ENCODE results near the gene IL12A. TPM values are rescaled to one million over a fixed set of nuclear protein-coding genes. Genes with fewer than 3 reads are reported as not detected.

Gene IL12A
- total RNA-seq, 1 experiment from 2014 or later, result not detected

- H3K27ac ChIP-seq (ENCODE audit: low read length), result no peak overlapping the region
- H3K4me3 ChIP-seq (ENCODE audit: low read depth in 2 of 2, low read length in 2 of 2), result no peak overlapping the region
- no TSS peak for BruUV-seq (replicated peaks)
- CTCF ChIA-PET, result no interaction called here
- DNase-seq (ENCODE audit: low read depth, low spot score) (no peak), ATAC-seq (no peak)
- TF ChIP-seq POLR2AphosphoS5 (IDR thresholded peaks at IDR 0.05; ENCODE audit: low read depth, low read length) (no peak), SIN3A (IDR thresholded peaks at IDR 0.05; ENCODE audit: borderline replicate concordance, insufficient read depth, low read depth, low read length) (no peak), TCF7L2 (IDR thresholded peaks at IDR 0.05; ENCODE audit: low read depth, low read length) (no peak), CTCF (IDR thresholded peaks at IDR 0.05) (no peak)
- TF ChIP-seq, protein P1, sequence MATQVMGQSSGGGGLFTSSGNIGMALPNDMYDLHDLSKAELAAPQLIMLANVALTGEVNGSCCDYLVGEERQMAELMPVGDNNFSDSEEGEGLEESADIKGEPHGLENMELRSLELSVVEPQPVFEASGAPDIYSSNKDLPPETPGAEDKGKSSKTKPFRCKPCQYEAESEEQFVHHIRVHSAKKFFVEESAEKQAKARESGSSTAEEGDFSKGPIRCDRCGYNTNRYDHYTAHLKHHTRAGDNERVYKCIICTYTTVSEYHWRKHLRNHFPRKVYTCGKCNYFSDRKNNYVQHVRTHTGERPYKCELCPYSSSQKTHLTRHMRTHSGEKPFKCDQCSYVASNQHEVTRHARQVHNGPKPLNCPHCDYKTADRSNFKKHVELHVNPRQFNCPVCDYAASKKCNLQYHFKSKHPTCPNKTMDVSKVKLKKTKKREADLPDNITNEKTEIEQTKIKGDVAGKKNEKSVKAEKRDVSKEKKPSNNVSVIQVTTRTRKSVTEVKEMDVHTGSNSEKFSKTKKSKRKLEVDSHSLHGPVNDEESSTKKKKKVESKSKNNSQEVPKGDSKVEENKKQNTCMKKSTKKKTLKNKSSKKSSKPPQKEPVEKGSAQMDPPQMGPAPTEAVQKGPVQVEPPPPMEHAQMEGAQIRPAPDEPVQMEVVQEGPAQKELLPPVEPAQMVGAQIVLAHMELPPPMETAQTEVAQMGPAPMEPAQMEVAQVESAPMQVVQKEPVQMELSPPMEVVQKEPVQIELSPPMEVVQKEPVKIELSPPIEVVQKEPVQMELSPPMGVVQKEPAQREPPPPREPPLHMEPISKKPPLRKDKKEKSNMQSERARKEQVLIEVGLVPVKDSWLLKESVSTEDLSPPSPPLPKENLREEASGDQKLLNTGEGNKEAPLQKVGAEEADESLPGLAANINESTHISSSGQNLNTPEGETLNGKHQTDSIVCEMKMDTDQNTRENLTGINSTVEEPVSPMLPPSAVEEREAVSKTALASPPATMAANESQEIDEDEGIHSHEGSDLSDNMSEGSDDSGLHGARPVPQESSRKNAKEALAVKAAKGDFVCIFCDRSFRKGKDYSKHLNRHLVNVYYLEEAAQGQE (IDR thresholded peaks at IDR 0.05; ENCODE audit: insufficient read depth in 1 of 2, low read depth in 2 of 2, low read length in 1 of 2), result no peak
- H3K27me3 ChIP-seq (ENCODE audit: control insufficient read depth, insufficient read depth, low read length), result peaks cover 5% of the 10 kb centered on the region; the same call in 1 of the 2 replicates
- no peaks in the 10 kb centered on the region for H3K9me3 ChIP-seq (ENCODE audit: control insufficient read depth, insufficient read depth, low read depth, low read length)
- POLR2A ChIA-PET, result no interaction called here
- in situ Hi-C loops (cut with HindIII; ENCODE audit: low pct_unique_long_range_greater_than_20kb, low sequenced_read_pairs) (no loop called here), intact Hi-C loops (cut with micrococcal nuclease; ENCODE audit: unreplicated experiment) (no loop called here)
- no peaks in the 10 kb centered on the region for H3K4me1 ChIP-seq (ENCODE audit: control insufficient read depth, insufficient read depth, low read length)
- no peaks in the 10 kb centered on the region for H3K36me3 ChIP-seq (ENCODE audit: control insufficient read depth, insufficient read depth, low read length)
Observed at GRCh38 chr3:160020057-160020711, 31.5 kb downstream of the IL12A start.

GRCh38 chr3:160022068-160022467, 33.4 kb downstream of the IL12A start:
- no TSS peak for BruUV-seq (replicated peaks)
- intact Hi-C loops (cut with micrococcal nuclease; ENCODE audit: unreplicated experiment), result no loop called here
- no peak for DNase-seq (ENCODE audit: low read depth, low spot score)
- Histone ChIP-seq H3K27me3 (ENCODE audit: control insufficient read depth, insufficient read depth, low read length) (peaks cover 5% of the 10 kb centered on the region; the same call in 1 of the 2 replicates), H3K36me3 (ENCODE audit: control insufficient read depth, insufficient read depth, low read length) (no peaks in the 10 kb centered on the region), H3K9me3 (ENCODE audit: control insufficient read depth, insufficient read depth, low read depth, low read length) (no peaks in the 10 kb centered on the region), H3K27ac (ENCODE audit: low read length) (no peak overlapping the region), H3K4me1 (ENCODE audit: control insufficient read depth, insufficient read depth, low read length) (no peaks in the 10 kb centered on the region), H3K4me3 (ENCODE audit: low read depth in 2 of 2, low read length in 2 of 2) (no peak overlapping the region)
- in situ Hi-C loops (cut with HindIII; ENCODE audit: low pct_unique_long_range_greater_than_20kb, low sequenced_read_pairs), result no loop called here
- no peak for ATAC-seq
- ChIA-PET POLR2A (no interaction called here), CTCF (no interaction called here)
- no peak for TF ChIP-seq TCF7L2 (IDR thresholded peaks at IDR 0.05; ENCODE audit: low read depth, low read length)
- TF ChIP-seq POLR2AphosphoS5 (IDR thresholded peaks at IDR 0.05; ENCODE audit: low read depth, low read length), result no peak
- TF ChIP-seq, protein P1 (IDR thresholded peaks at IDR 0.05; ENCODE audit: insufficient read depth in 1 of 2, low read depth in 2 of 2, low read length in 1 of 2), result no peak
- TF ChIP-seq CTCF (IDR thresholded peaks at IDR 0.05), result no peak
- no peak for TF ChIP-seq SIN3A (IDR thresholded peaks at IDR 0.05; ENCODE audit: borderline replicate concordance, insufficient read depth, low read depth, low read length)

Measured in Panc1 (cell line).